Loucy (cell line): ENCODE data around the gene FAF2.

Experiments
- EZH2phosphoT487 ChIP-seq: fragments of 200-600 bp; IDR thresholded peaks from 2 replicates; pipeline ENCODE4 v1.6.1; 2018; ENCODE audit warnings: antibody characterized with exemption, mild to moderate bottlenecking, moderate library complexity, borderline replicate concordance
- TF ChIP-seq, protein P1 (sequence below): fragments of 200-600 bp; sonication (generic); conservative IDR thresholded peaks from 2 replicates; pipeline ENCODE4 v1.5.1; 2014; ENCODE audit warnings: mild to moderate bottlenecking, antibody characterized with exemption, low read length

GRCh38 chr5:176466245-176466871 is 18.2 kb downstream of the FAF2 start:
- TF ChIP-seq, protein P1, sequence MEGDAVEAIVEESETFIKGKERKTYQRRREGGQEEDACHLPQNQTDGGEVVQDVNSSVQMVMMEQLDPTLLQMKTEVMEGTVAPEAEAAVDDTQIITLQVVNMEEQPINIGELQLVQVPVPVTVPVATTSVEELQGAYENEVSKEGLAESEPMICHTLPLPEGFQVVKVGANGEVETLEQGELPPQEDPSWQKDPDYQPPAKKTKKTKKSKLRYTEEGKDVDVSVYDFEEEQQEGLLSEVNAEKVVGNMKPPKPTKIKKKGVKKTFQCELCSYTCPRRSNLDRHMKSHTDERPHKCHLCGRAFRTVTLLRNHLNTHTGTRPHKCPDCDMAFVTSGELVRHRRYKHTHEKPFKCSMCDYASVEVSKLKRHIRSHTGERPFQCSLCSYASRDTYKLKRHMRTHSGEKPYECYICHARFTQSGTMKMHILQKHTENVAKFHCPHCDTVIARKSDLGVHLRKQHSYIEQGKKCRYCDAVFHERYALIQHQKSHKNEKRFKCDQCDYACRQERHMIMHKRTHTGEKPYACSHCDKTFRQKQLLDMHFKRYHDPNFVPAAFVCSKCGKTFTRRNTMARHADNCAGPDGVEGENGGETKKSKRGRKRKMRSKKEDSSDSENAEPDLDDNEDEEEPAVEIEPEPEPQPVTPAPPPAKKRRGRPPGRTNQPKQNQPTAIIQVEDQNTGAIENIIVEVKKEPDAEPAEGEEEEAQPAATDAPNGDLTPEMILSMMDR, result no peak
- TF ChIP-seq EZH2phosphoT487, result no peak
